NT2/D1 (cell line): Measurements from ENCODE around the gene CD4.

Source experiments
- DNase-seq: peaks from one replicate; pipeline ENCODE4 v3.0.0-alpha.2; 2011; ENCODE audit warnings: low read depth, low spot score
- H3K27me3 ChIP-seq: 2 replicates; pipeline ENCODE4 v1.6.0; 2011; ENCODE audit warnings: mild to moderate bottlenecking; ENCODE audit not compliant: insufficient read length, insufficient read depth
- H3K36me3 ChIP-seq: 2 replicates; pipeline ENCODE4 v1.6.1; 2011; ENCODE audit warnings: mild to moderate bottlenecking, low read length, mixed read lengths; ENCODE audit not compliant: insufficient read depth, insufficient read length
- H3K4me1 ChIP-seq: 2 replicates; pipeline ENCODE4 v1.5.1; 2011; ENCODE audit not compliant: insufficient read depth, insufficient read length
- H3K4me3 ChIP-seq: 2 replicates; pipeline ENCODE4 v1.5.1; 2011; ENCODE audit warnings: low read depth; ENCODE audit not compliant: insufficient read length
- H3K9ac ChIP-seq: 2 replicates; pipeline ENCODE4 v1.6.0; 2011; ENCODE audit warnings: low read depth; ENCODE audit not compliant: insufficient read length
- H3K9me3 ChIP-seq: 2 replicates; pipeline ENCODE4 v1.5.1; 2011; ENCODE audit warnings: mild to moderate bottlenecking, low read length; ENCODE audit not compliant: insufficient read depth
- SUZ12 ChIP-seq: IDR thresholded peaks from 2 replicates; pipeline ENCODE4 v1.6.1; 2011; ENCODE audit not compliant: insufficient read length, insufficient read depth; ENCODE audit errors: extremely low read depth
- YY1 ChIP-seq: IDR thresholded peaks from 2 replicates; pipeline ENCODE4 v1.6.1; 2011; ENCODE audit not compliant: insufficient read length, insufficient read depth
- ZNF274 ChIP-seq: IDR thresholded peaks from 2 replicates; pipeline ENCODE4 v1.6.1; 2011; ENCODE audit warnings: mild to moderate bottlenecking, low read depth, low read length

CD4 gene

GRCh38 chr12:6822426-6823135 lies 33.3 kb downstream of the CD4 start:
- peak overlapping the region; percentile 66 for H3K4me3 ChIP-seq
- H3K4me1 ChIP-seq, result peaks cover 77% of the 10 kb centered on the region
- no peak for DNase-seq
- peaks cover 27% of the 10 kb centered on the region for H3K36me3 ChIP-seq
- no peaks in the 10 kb centered on the region for H3K27me3 ChIP-seq
- H3K9ac ChIP-seq, result peak overlapping the region; percentile 84
- no peaks in the 10 kb centered on the region for H3K9me3 ChIP-seq
- no peak for TF ChIP-seq SUZ12
- no peak for TF ChIP-seq ZNF274
- no peak for TF ChIP-seq YY1

- H3K4me3 ChIP-seq, result no peak overlapping the region
- DNase-seq, result no peak
- no peak overlapping the region for H3K9ac ChIP-seq
- peaks cover 69% of the 10 kb centered on the region for H3K4me1 ChIP-seq
- no peaks in the 10 kb centered on the region for H3K9me3 ChIP-seq
- peaks cover 27% of the 10 kb centered on the region for H3K36me3 ChIP-seq
- TF ChIP-seq YY1 (no peak), SUZ12 (no peak), ZNF274 (no peak)
- no peaks in the 10 kb centered on the region for H3K27me3 ChIP-seq
These were observed 34.1 kb downstream of the CD4 start for GRCh38 chr12:6823182-6824084.

GRCh38 chr12:6824085-6824775 lies 34.9 kb downstream of the CD4 start:
- Histone ChIP-seq H3K4me3 (no peak overlapping the region), H3K27me3 (no peaks in the 10 kb centered on the region), H3K4me1 (peaks cover 63% of the 10 kb centered on the region), H3K36me3 (peaks cover 27% of the 10 kb centered on the region), H3K9me3 (no peaks in the 10 kb centered on the region), H3K9ac (no peak overlapping the region)
- DNase-seq, result no peak
- TF ChIP-seq SUZ12, result no peak
- TF ChIP-seq YY1, result no peak
- TF ChIP-seq ZNF274, result no peak

GRCh38 chr12:6824901-6825381 lies 35.6 kb downstream of the CD4 start:
- Histone ChIP-seq H3K27me3 (no peaks in the 10 kb centered on the region), H3K4me3 (no peak overlapping the region), H3K36me3 (peaks cover 31% of the 10 kb centered on the region), H3K9ac (peak overlapping the region; percentile 57), H3K4me1 (peaks cover 60% of the 10 kb centered on the region), H3K9me3 (no peaks in the 10 kb centered on the region)
- TF ChIP-seq YY1, result no peak
- TF ChIP-seq SUZ12, result no peak
- TF ChIP-seq ZNF274, result no peak
- DNase-seq, result no peak

DNA sequence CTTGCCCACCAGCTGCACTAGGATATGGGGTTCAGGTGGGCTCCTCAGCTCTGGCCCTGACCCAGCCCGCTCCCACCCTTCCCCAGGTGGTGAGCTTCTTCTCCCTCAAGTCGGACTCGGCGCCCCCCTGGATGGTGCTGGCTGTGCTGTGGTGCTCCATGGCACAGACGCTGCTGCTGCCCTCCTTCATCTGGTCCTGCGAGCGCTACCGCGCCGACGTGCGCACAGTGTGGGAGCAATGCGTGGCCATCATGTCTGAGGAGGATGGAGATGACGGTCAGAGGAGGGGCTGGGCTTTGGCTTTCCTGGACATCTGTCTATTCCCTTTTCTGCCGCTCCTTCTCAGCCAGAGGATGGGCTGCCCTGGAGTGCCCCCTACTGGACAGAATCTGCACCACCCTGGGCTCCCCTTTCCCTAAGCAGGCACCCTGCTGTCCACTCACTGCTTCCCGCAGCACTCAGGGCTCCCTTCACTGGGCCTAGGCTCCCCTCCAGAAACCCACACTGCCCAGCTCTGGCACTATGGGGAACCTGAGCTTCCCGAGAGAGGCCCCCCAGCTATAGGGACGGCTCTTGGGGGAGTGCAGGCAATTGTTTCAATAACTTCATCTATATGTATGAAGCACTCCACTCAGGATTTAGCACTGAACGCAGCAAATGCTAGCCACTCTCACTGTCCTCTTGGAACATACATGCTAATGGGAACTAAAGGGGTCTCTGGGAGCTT lies 36.2 kb downstream of the CD4 start:
- TF ChIP-seq SUZ12 (no peak), ZNF274 (no peak), YY1 (no peak)
- H3K27me3 ChIP-seq, result no peaks in the 10 kb centered on the region
- peak overlapping the region; percentile 57 for H3K9ac ChIP-seq
- peaks cover 37% of the 10 kb centered on the region for H3K36me3 ChIP-seq
- peak; percentile 97 for DNase-seq
- no peaks in the 10 kb centered on the region for H3K9me3 ChIP-seq
- H3K4me3 ChIP-seq, result no peak overlapping the region
- H3K4me1 ChIP-seq, result peaks cover 64% of the 10 kb centered on the region

DNA sequence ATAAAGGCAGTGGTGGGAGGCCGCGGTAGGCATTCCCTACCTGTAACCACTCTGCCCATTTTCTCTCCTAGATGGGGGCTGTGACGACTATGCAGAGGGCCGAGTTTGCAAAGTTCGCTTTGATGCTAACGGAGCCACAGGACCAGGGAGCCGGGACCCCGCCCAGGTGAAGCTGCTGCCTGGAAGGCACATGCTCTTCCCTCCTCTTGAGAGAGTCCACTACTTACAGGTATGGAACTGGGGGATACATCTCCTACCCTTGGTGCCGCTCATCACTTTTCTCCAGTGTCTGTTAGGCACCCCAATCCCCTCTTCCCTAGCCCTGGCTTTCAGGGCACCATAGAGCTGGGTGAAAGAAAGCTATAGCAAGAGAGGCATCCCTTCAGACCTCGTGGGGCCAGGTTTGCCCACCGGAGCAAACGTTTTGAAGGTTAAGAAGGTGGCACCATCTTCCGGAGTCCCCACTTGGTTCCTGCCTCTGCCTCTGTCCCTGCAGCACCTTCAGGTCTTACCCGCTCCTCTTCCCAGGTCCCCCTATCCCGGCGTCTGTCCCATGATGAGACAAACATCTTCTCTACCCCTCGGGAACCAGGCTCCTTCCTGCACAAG lies 36.9 kb downstream of the CD4 start:
- Histone ChIP-seq H3K9me3 (no peaks in the 10 kb centered on the region), H3K27me3 (no peaks in the 10 kb centered on the region), H3K4me1 (peaks cover 62% of the 10 kb centered on the region), H3K9ac (peak overlapping the region; percentile 36), H3K36me3 (peaks cover 44% of the 10 kb centered on the region), H3K4me3 (no peak overlapping the region)
- DNase-seq, result no peak
- TF ChIP-seq ZNF274 (no peak), YY1 (no peak), SUZ12 (no peak)
